Measurements from ENCODE around the gene BBS12.

GRCh38 chr4:122772311-122772710 lies 39.8 kb downstream of the BBS12 start:
- TF ChIP-seq, protein P1, sequence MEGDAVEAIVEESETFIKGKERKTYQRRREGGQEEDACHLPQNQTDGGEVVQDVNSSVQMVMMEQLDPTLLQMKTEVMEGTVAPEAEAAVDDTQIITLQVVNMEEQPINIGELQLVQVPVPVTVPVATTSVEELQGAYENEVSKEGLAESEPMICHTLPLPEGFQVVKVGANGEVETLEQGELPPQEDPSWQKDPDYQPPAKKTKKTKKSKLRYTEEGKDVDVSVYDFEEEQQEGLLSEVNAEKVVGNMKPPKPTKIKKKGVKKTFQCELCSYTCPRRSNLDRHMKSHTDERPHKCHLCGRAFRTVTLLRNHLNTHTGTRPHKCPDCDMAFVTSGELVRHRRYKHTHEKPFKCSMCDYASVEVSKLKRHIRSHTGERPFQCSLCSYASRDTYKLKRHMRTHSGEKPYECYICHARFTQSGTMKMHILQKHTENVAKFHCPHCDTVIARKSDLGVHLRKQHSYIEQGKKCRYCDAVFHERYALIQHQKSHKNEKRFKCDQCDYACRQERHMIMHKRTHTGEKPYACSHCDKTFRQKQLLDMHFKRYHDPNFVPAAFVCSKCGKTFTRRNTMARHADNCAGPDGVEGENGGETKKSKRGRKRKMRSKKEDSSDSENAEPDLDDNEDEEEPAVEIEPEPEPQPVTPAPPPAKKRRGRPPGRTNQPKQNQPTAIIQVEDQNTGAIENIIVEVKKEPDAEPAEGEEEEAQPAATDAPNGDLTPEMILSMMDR (IDR thresholded peaks at IDR 0.05), result no peak
- TF ChIP-seq POLR2A (IDR thresholded peaks at IDR 0.05), result no peak

All from lower leg skin (tissue), 3 donors.